T-helper 17 cell (primary cell): ENCODE data around the gene TRIM46. TPM values are rescaled to one million over a fixed set of nuclear protein-coding genes. Genes with fewer than 3 reads are reported as not detected.
A peak's percentile ranks its signal among the peaks of the same experiment; 100 is the strongest.
"Not testable (repeated sequence)": the region's sequence is repeated elsewhere in the genome, so short reads cannot be mapped to it uniquely, and the experiment has no call there.

Experiments
- ATAC-seq: fragments of 150-1000 bp; cut with Tn5 transposase; 2 replicates; pipeline ENCODE4 v1.10.0; 2021; ENCODE audit warnings: mild to moderate bottlenecking, moderate library complexity
- DNase-seq, 3 donors: peaks; one replicate each; pipeline versions ENCODE4 v3.0.0 to v3.0.0-alpha.2; 2020 to 2021
- H3K9me3 ChIP-seq: one replicate; pipeline ENCODE4 v1.7.0; 2013; ENCODE audit warnings: low read length, mild to moderate bottlenecking; ENCODE audit not compliant: control insufficient read depth, poor library complexity, severe bottlenecking
- H3K27ac Mint-ChIP-seq: one replicate; pipeline ENCODE4 v1.8.0; 2022; ENCODE audit warnings: mild to moderate bottlenecking, moderate library complexity, mixed read lengths
- H3K27me3 Mint-ChIP-seq: one replicate; pipeline ENCODE4 v1.8.0; 2022; ENCODE audit warnings: mixed read lengths
- H3K36me3 Mint-ChIP-seq: one replicate; pipeline ENCODE4 v1.8.0; 2022; ENCODE audit warnings: low read depth, mixed read lengths
- H3K4me1 Mint-ChIP-seq: one replicate; pipeline ENCODE4 v1.8.0; 2022; ENCODE audit warnings: mild to moderate bottlenecking, mixed read lengths
- H3K4me3 Mint-ChIP-seq: one replicate; pipeline ENCODE4 v1.8.0; 2022; ENCODE audit warnings: mild to moderate bottlenecking, moderate library complexity, mixed read lengths
- total RNA-seq, 4 donors: library from RNA in 2 of 4; stranded (reverse) in 2 of 4; gene quantifications; one replicate each; pipeline ENCODE4 v1.2.3 and lab custom pipeline; 2022 to 2026

The TRIM46 gene
- total RNA-seq, 2 donors from 2014 or later: 9.8 to 12.7 TPM

DNA sequence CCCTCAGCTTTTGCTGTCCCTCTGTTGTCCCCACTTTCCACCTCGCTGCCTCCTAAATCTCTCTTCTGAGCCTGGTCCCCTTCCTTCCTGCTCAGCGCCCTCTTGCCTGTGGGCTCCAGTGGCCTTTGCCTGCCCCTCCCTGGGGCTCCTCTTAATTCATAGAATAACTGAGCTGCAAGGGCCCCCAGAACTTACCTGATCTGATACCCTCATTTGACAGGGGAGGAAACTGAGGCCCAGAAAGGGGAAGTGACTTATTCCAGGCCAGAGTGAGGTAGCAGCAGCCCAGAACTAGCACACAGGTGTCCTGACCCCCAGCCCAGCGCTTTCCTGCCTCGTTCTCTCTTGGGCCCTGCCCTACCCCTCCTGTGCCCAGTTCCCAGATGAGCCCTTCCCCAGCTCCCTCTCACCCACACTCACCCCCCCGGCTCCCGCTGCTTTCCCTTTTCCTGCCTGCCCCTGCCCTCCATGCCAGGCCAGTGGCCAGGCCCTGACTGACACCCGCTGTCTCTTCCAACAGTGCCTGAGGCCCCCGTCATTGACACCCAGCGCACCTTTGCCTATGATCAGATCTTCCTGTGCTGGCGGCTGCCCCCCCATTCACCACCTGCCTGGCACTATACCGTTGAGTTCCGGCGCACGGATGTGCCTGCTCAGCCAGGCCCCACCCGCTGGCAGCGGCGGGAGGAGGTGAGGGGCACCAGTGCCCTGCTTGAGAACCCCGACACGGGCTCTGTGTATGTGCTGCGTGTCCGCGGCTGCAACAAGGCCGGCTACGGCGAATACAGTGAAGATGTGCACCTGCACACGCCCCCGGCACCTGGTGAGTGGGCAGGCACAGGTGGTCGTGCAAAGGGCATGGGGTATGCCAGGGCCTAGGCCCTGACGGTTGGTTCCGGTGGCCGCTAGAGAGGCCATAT, 5.7 kb downstream of the TRIM46 start:
- no peak for DNase-seq
- no peaks in the 10 kb centered on the region for H3K9me3 ChIP-seq
- Mint-ChIP-seq H3K27me3 (no peaks in the 10 kb centered on the region), H3K36me3 (peaks cover 13% of the 10 kb centered on the region), H3K4me3 (peak overlapping the region; percentile 36), H3K27ac (no peak overlapping the region), H3K4me1 (peaks cover 21% of the 10 kb centered on the region)
- ATAC-seq: no peak

DNA sequence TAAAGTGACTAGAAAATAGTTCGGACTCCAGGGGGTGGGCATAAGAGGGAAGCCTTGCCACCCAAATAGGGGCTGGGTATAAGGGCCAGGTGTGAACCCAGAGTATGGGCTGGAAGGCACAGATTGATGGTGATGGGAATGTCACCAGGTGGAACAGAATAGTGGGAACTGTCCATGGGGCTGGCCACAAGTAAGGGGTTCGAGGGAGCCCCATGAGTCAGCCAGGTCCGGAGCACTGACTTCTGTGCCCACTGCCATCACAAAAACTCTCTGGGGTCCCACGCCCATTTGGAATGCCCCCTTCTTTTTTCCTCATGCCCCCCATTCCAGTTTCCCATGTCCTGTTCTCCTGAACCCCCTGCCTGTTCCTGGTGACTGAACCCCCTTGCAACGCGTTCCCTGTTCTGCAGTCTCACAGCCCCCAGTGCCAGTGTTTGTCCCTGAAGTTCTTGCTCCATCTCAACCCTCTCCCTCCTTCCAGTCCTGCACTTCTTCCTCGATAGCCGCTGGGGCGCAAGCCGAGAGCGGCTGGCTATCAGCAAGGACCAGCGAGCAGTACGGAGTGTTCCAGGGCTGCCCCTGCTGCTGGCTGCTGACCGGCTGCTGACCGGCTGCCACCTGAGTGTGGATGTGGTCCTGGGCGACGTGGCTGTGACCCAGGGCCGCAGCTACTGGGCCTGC, 7.9 kb downstream of the TRIM46 start:
- Mint-ChIP-seq H3K4me3 (no peak overlapping the region), H3K36me3 (peaks cover 13% of the 10 kb centered on the region), H3K27ac (no peak overlapping the region), H3K27me3 (no peaks in the 10 kb centered on the region), H3K4me1 (peaks cover 9% of the 10 kb centered on the region)
- no peaks in the 10 kb centered on the region for H3K9me3 ChIP-seq
- ATAC-seq: no peak
- DNase-seq: no peak

DNA sequence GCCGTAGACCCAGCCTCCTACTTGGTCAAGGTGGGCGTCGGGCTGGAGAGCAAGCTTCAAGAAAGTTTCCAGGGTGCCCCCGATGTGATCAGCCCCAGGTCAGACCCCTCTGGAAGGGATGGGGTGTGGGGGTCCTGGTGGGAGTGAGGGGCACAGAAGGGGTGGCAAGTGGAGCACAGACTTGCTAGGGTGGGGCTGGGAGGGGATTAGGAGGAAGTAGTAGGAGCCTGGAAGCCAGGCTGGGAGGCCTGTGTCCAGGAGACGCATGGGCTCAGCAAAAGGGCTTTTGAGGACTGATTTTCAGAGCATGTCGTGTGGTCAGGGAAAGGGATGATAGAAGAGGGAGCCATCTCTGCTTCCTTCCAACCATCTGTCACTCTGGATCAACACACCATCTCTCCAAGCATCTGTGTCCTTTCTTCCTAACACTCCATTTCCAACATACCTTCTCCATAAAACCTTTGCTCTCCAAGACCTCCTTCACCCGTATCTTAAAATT, 8.5 kb downstream of the TRIM46 start:
- Mint-ChIP-seq H3K27ac (no peak overlapping the region), H3K36me3 (peaks cover 13% of the 10 kb centered on the region), H3K27me3 (no peaks in the 10 kb centered on the region), H3K4me3 (no peak overlapping the region), H3K4me1 (peaks cover 11% of the 10 kb centered on the region)
- DNase-seq (no peak), ATAC-seq (no peak)
- no peaks in the 10 kb centered on the region for H3K9me3 ChIP-seq

DNA sequence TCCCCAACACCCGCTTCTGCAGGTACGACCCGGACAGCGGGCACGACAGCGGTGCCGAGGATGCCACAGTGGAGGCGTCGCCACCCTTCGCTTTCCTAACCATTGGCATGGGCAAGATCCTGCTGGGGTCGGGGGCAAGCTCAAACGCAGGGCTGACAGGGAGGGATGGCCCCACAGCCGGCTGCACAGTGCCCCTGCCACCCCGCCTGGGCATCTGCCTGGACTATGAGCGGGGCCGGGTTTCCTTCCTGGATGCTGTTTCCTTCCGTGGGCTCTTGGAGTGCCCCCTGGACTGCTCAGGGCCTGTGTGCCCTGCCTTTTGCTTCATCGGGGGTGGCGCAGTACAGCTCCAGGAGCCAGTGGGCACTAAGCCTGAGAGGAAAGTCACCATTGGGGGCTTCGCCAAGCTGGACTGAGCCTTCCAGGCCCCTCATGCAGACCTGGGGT, 10.1 kb downstream of the TRIM46 start:
- no peak overlapping the region for H3K4me3 Mint-ChIP-seq
- no peaks in the 10 kb centered on the region for H3K9me3 ChIP-seq
- H3K36me3 Mint-ChIP-seq: peaks cover 15% of the 10 kb centered on the region
- no peaks in the 10 kb centered on the region for H3K27me3 Mint-ChIP-seq
- no peak for ATAC-seq
- H3K4me1 Mint-ChIP-seq: peaks cover 14% of the 10 kb centered on the region
- DNase-seq: no peak
- no peak overlapping the region for H3K27ac Mint-ChIP-seq

DNA sequence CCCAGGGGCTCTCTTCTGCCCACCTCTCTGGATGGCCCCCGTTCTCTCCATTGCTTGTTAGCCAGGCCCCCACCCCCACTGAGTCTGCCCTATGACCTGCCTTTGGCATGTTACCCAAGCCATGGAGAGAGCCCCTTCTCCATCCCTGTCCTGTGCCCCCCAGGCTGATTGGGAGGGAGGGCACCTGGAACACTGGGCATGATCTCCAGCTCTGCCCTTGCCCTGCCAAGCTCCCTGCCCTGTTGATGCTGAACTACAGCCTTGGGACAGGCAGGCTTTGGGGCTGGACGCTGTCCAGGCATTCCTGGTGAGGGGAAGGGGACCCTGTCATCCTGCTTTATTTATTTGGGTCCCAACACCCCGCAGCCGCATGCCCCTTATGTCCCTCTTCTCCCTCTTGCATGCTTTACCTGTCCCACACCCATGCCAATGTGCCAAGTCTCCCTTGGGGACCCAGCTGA, 10.7 kb downstream of the TRIM46 start:
- peaks cover 12% of the 10 kb centered on the region for H3K36me3 Mint-ChIP-seq
- H3K4me3 Mint-ChIP-seq: no peak overlapping the region
- H3K9me3 ChIP-seq: no peaks in the 10 kb centered on the region
- ATAC-seq (no peak), DNase-seq (no peak)
- no peak overlapping the region for H3K27ac Mint-ChIP-seq
- peaks cover 14% of the 10 kb centered on the region for H3K4me1 Mint-ChIP-seq
- no peaks in the 10 kb centered on the region for H3K27me3 Mint-ChIP-seq

DNA sequence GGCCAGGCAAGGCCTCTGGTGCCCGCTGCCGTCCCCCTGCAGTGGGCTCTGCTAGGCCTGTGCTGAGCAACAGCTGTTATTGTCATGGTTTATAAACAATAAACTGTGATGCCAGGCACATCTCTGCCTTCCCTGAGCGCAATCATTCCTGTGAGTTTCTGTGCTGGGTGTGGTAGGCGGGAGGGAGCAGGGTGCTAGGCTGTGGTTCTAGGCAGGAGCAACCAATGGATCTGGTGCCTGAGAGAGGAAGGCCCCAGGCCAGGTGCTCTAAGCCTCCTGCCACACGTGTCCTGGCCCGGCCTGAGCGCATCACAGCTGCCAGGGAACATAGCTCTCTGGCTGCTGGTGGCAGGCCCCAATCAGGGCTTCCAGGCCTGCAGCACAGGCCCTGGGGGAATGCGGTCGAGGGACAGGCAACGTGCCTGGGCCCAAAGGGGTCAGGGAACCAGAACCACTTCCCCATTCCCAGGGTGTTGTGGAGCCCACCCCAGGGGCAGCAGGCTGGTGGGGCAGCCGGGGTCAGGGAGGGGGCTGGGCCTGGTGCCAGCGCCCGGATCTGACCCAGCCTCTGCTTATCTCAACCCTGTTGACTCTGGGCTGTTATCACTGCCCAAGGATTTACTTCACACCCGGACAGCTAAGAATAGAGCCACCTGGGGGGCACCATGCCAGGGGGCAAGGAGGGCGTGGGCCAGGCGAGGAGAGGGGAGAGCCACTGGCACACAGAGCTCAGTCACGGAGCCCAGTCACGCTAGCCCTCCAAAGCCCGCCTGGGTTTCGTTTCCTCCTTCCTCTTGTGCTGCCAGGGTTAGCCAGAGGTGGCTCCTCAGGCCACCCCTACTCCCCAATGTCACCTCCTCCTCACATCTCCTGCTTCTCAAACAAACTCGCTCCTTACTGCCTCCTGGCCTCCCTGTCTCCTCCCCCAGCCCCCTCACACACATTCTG, 11.5 kb downstream of the TRIM46 start:
- Mint-ChIP-seq H3K36me3 (peaks cover 9% of the 10 kb centered on the region), H3K27me3 (no peaks in the 10 kb centered on the region), H3K4me1 (peaks cover 14% of the 10 kb centered on the region), H3K27ac (no peak overlapping the region), H3K4me3 (no peak overlapping the region)
- peak in 1 of 3 donors; percentile 1 for DNase-seq
- no peaks in the 10 kb centered on the region for H3K9me3 ChIP-seq
- peak; percentile 72 for ATAC-seq

DNA sequence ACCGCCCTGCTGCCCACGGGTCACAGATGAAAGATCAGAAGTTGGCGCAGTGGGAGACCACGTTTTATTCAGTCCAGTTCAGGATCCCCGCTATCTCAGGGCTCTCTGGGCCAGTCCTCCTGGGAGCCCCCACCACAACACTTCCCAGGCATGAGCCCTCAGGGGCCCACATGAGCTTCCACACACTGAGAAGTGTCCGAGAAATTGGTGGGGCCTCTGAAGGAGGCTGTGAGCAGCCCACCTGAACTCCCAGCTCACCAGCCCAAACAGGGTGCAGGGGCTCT, 12.1 kb downstream of the TRIM46 start:
- no peaks in the 10 kb centered on the region for H3K27me3 Mint-ChIP-seq
- H3K4me3 Mint-ChIP-seq: no peak overlapping the region
- no peaks in the 10 kb centered on the region for H3K9me3 ChIP-seq
- H3K4me1 Mint-ChIP-seq: peaks cover 14% of the 10 kb centered on the region
- H3K36me3 Mint-ChIP-seq: peaks cover 9% of the 10 kb centered on the region
- DNase-seq (no peak), ATAC-seq (no peak)
- peak overlapping the region; percentile 34 for H3K27ac Mint-ChIP-seq

DNA sequence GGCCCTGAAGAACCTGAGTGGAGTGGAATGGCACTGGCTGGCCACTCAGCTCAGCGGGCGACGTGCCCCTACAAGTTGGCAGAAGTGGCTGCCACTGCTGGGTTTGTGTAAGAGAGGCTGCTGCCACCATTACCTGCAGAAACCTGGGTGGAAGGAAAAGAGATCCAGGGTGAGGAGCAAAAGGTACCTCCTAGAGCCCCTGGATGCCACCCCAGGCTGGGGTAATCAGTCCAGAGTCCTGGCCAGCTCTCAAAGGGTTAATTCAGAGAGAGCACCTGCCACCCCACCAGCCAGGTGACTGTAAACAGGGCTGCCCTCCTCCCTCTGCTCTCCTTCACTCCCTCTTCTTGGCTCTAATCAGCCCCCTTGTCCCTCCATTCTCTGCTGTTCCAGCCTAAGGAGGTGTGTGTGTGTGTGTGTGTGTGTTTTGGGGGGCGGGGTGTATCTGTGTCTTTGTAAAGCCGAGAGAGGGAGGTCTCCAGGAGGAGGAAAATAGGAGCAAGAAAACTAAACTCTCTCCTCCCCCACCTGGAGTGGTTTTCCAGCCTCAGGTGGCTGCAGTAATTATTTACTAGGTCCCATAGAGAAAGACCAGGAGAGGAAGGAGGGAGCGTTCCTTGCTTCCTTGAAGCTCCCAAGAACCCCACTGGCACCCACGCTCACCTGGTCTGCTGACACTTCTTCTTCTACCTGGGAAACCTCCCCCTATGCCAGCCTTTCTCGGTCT, 12.6 kb downstream of the TRIM46 start:
- Mint-ChIP-seq H3K27me3 (no peaks in the 10 kb centered on the region), H3K27ac (peak overlapping the region; percentile 34), H3K4me1 (peaks cover 14% of the 10 kb centered on the region), H3K36me3 (peaks cover 9% of the 10 kb centered on the region), H3K4me3 (no peak overlapping the region)
- peak in 1 of 3 donors; percentile 3 for DNase-seq
- H3K9me3 ChIP-seq: no peaks in the 10 kb centered on the region
- ATAC-seq: no peak

DNA sequence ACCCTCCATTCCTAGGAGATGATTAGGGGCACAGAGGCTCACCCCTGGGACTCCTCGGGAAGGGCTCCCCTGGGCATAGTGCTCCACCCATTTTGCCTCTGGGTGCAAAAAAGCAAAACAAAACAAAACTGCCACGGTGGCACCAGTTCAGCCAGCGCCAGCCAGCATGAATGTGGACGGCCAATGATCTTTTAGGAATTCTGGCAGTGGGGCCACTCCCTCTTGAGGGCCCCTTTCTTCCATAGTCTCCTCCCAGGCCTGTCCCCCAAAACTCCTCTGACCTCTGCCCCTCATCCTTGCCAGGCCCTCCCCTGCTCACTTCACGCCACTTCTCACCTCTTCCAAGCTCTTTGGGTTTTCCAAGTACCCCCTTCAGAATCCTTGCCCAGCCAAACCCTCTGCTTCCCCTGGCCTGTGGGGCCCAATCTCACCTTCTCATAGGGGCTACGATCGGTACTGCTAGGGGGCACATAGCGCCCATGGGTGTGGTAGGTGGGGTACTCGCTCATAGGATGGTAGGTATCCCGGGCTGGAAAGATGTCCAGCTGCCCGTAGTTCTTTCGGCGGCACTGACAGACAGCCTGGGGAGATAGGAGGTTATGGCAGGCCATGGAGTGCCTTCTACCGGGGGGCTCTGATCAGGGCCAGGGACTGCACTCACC, 13.3 kb downstream of the TRIM46 start:
- H3K4me1 Mint-ChIP-seq: peaks cover 14% of the 10 kb centered on the region
- DNase-seq: peak in 1 of 3 donors; percentile 2
- peaks cover 9% of the 10 kb centered on the region for H3K36me3 Mint-ChIP-seq
- H3K27ac Mint-ChIP-seq: peak overlapping the region; percentile 34
- no peaks in the 10 kb centered on the region for H3K9me3 ChIP-seq
- H3K27me3 Mint-ChIP-seq: no peaks in the 10 kb centered on the region
- peak overlapping the region; percentile 31 for H3K4me3 Mint-ChIP-seq
- no peak for ATAC-seq

DNA sequence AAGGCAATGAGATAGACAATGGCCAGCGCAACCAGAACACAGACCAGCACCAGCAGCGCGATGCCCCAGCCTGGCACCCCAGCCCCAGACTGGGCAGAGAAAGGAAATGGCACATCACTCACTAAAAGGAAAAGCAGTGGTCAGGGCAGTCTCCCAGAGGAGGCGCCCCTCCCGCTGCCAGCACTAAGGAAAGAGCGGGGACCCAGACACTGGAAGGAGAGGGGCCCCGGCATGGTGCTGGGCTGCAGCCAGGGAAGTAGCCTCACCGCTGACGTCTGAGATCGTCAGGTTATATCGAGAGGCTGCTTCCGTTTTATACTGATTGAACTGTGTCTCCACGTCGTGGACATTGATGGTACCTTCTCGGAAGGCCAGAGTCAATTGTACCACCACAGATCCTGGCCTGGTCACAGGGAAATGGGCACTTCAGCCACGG, 13.8 kb downstream of the TRIM46 start:
- Mint-ChIP-seq H3K4me1 (peaks cover 20% of the 10 kb centered on the region), H3K4me3 (peak overlapping the region; percentile 31), H3K36me3 (peaks cover 11% of the 10 kb centered on the region), H3K27ac (peak overlapping the region; percentile 80), H3K27me3 (no peaks in the 10 kb centered on the region)
- no peak for DNase-seq
- no peaks in the 10 kb centered on the region for H3K9me3 ChIP-seq
- no peak for ATAC-seq

DNA sequence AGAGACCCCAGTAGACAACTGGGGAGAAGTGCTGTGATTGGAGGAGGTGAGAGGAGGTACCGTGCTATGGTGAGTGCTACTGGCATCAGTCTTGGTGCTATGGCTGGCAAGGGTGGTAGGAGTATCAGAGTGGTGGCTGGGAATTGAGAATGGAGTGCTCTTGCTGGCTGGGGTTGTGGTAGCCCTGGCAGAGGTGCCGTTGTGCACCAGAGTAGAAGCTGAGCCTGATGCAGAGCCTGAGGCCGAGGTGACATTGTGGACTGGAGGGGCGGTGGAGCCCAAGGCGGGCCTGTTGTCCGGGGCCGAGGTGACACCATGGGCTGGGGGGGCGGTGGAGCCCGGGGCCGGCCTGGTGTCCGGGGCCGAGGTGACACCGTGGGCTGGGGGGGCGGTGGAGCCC, 14.6 kb downstream of the TRIM46 start:
- peak overlapping the region; percentile 64 for H3K4me3 Mint-ChIP-seq
- peak in 1 of 3 donors; percentile 2 for DNase-seq
- peak overlapping the region; percentile 80 for H3K27ac Mint-ChIP-seq

DNA sequence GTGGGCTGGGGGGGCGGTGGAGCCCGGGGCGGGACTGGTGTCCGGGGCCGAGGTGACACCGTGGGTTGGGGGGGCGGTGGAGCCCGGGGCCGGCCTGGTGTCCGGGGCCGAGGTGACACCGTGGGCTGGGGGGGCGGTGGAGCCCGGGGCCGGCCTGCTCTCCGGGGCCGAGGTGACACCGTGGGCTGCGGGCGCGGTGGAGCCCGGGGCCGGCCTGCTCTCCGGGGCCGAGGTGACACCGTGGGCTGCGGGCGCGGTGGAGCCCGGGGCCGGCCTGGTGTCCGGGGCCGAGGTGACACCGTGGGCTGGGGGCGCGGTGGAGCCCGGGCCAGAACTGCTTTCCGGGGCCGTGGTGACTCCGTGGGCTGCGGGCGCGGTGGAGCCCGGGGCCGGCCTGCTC, 16.3 kb downstream of the TRIM46 start:
- not testable (repeated sequence) for H3K36me3 Mint-ChIP-seq, H3K9me3 ChIP-seq, ATAC-seq, DNase-seq, H3K27me3 Mint-ChIP-seq, H3K27ac Mint-ChIP-seq, H3K4me3 Mint-ChIP-seq
- peaks cover 31% of the 10 kb centered on the region for H3K4me1 Mint-ChIP-seq

More for the DNA sequence above, 14.6 kb downstream of the TRIM46 start:
- H3K9me3 ChIP-seq: no peaks in the 10 kb centered on the region
- Mint-ChIP-seq H3K27me3 (no peaks in the 10 kb centered on the region), H3K36me3 (peaks cover 8% of the 10 kb centered on the region), H3K4me1 (peaks cover 20% of the 10 kb centered on the region)
- no peak for ATAC-seq
